Osteoblast (primary cell): ENCODE results near the gene RNASE11. TPM values are rescaled to one million over a fixed set of nuclear protein-coding genes. Genes with fewer than 3 reads are reported as not detected.
"Not testable (repeated sequence)": the region's sequence is repeated elsewhere in the genome, so short reads cannot be mapped to it uniquely, and the experiment has no call there.

ENCODE experiments used
- DNase-seq: peaks from one replicate; pipeline ENCODE4 v3.0.0; 2011; ENCODE audit warnings: low spot score, mixed read lengths; ENCODE audit not compliant: insufficient read length; ENCODE audit errors: missing footprints
- H2AFZ ChIP-seq: 2 replicates; pipeline ENCODE4 v1.6.0; 2011; ENCODE audit warnings: mild to moderate bottlenecking, low read length
- H3K27ac ChIP-seq: 2 replicates; pipeline ENCODE4 v1.5.1; 2011; ENCODE audit warnings: mild to moderate bottlenecking, low read depth, low read length, moderate library complexity
- H3K27me3 ChIP-seq: 2 replicates; pipeline ENCODE4 v1.6.0; 2012; ENCODE audit warnings: mild to moderate bottlenecking, control low read depth, inconsistent platforms, low read length, moderate library complexity; ENCODE audit not compliant: insufficient read depth
- H3K36me3 ChIP-seq: 2 replicates; pipeline ENCODE4 v1.5.1; 2011; ENCODE audit warnings: mild to moderate bottlenecking, low read length, control low read depth, moderate library complexity; ENCODE audit not compliant: insufficient read depth
- H3K4me1 ChIP-seq: 2 replicates; pipeline ENCODE4 v1.5.1; 2011; ENCODE audit warnings: mild to moderate bottlenecking, low read length, control low read depth, moderate library complexity; ENCODE audit not compliant: insufficient read depth
- H3K4me2 ChIP-seq: 2 replicates; pipeline ENCODE4 v1.6.0; 2011; ENCODE audit warnings: mild to moderate bottlenecking, low read length; ENCODE audit not compliant: insufficient read depth
- H3K4me3 ChIP-seq: fragments of 200-600 bp; sonication (generic); 3 replicates; pipeline ENCODE4 v1.5.1; 2012; ENCODE audit warnings: mild to moderate bottlenecking, low read length, inconsistent platforms; ENCODE audit not compliant: insufficient read depth
- H3K79me2 ChIP-seq: 2 replicates; pipeline ENCODE4 v1.6.0; 2012; ENCODE audit warnings: mild to moderate bottlenecking, low read length, control low read depth, inconsistent platforms; ENCODE audit not compliant: insufficient read depth
- H3K9me3 ChIP-seq: 2 replicates; pipeline ENCODE4 v1.5.1; 2011; ENCODE audit warnings: low read depth, low read length, control low read depth
- H4K20me1 ChIP-seq: 2 replicates; pipeline ENCODE4 v1.6.0; 2012; ENCODE audit warnings: mild to moderate bottlenecking, low read length, control low read depth; ENCODE audit not compliant: insufficient read depth
- total RNA-seq: library from RNA; depleted of rRNA; stranded (reverse); fragments of >200 nt; gene quantifications from 2 replicates; pipeline ENCODE4 v1.2.3, GENCODE V29; 2012
- TF ChIP-seq, protein P1 (sequence below): IDR thresholded peaks from 2 replicates; pipeline ENCODE4 v1.5.1; 2011; ENCODE audit warnings: mild to moderate bottlenecking, low read depth, low read length, moderate library complexity; ENCODE audit errors: extremely low read depth

RNASE11 gene
- total RNA-seq, 1 donor = not detected

DNA sequence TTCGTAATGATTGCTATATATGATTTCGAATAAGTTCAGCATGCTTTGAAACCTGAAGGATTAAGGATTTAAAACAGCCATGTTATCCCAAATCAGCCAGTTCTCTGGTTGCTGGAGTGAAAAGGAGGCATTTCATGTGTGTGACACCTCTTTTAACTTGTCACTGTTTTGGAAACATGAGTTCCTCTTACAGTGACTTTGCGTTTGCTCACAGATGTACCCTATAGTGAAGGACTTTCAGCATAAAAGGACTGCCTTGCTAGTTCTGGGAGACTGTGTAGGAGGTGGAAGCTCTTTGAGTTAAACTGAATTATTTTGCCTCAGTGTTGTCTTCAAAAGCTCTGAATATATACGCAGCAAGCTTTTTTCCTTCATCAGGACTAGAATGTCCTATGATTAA is 7.6 kb downstream of the RNASE11 start:
- H3K9me3 ChIP-seq = no peaks in the 10 kb centered on the region
- H4K20me1 ChIP-seq = no peaks in the 10 kb centered on the region
- TF ChIP-seq, protein P1, sequence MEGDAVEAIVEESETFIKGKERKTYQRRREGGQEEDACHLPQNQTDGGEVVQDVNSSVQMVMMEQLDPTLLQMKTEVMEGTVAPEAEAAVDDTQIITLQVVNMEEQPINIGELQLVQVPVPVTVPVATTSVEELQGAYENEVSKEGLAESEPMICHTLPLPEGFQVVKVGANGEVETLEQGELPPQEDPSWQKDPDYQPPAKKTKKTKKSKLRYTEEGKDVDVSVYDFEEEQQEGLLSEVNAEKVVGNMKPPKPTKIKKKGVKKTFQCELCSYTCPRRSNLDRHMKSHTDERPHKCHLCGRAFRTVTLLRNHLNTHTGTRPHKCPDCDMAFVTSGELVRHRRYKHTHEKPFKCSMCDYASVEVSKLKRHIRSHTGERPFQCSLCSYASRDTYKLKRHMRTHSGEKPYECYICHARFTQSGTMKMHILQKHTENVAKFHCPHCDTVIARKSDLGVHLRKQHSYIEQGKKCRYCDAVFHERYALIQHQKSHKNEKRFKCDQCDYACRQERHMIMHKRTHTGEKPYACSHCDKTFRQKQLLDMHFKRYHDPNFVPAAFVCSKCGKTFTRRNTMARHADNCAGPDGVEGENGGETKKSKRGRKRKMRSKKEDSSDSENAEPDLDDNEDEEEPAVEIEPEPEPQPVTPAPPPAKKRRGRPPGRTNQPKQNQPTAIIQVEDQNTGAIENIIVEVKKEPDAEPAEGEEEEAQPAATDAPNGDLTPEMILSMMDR = no peak
- no peak overlapping the region for H2AFZ ChIP-seq
- H3K27ac ChIP-seq = no peak overlapping the region
- no peaks in the 10 kb centered on the region for H3K79me2 ChIP-seq
- H3K4me1 ChIP-seq = no peaks in the 10 kb centered on the region
- H3K36me3 ChIP-seq = no peaks in the 10 kb centered on the region
- DNase-seq = no peak
- peaks cover 5% of the 10 kb centered on the region for H3K27me3 ChIP-seq
- H3K4me3 ChIP-seq = no peak overlapping the region
- H3K4me2 ChIP-seq = no peak overlapping the region

DNA sequence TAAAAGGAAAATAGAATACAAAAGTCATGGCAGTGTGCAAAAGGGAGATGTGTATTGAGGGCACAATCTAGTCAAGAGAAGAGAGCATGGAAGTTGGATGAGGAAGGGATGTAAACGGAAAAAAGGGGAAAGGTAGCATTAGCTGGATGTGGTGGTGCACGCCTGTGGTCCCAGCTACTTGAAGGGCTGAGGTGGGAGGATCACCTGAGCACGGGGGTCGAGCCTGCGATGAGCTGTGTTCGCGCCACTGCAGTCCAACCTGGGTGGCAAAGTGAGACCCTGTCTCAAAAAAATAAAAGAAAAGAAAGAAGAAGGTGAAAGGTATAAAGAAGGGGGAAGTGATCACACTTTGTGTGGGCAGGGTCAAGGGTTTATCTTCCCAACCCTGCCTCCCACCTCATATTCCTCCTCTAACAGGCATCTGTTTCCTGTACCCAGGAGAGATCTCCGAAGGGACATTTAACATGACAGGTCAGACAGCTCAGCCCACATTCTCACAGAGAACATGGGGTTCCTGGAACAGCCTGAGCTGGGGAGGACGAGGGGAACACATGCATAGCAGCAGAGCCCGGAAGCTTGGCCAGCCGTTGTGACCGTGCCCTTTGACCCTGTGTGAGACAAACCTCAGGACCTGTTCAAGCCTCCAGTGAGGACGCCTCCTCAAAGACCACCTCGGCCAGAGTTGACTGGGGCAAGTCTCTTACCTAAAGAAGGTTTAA is 8.9 kb downstream of the RNASE11 start:
- Histone ChIP-seq H3K4me2 (no peak overlapping the region), H2AFZ (no peak overlapping the region), H3K79me2 (no peaks in the 10 kb centered on the region), H3K4me1 (no peaks in the 10 kb centered on the region), H3K4me3 (no peak overlapping the region), H3K27ac (no peak overlapping the region), H3K36me3 (no peaks in the 10 kb centered on the region), H3K27me3 (no peaks in the 10 kb centered on the region), H3K9me3 (no peaks in the 10 kb centered on the region), H4K20me1 (no peaks in the 10 kb centered on the region)
- TF ChIP-seq, protein P1 = no peak
- DNase-seq = no peak

DNA sequence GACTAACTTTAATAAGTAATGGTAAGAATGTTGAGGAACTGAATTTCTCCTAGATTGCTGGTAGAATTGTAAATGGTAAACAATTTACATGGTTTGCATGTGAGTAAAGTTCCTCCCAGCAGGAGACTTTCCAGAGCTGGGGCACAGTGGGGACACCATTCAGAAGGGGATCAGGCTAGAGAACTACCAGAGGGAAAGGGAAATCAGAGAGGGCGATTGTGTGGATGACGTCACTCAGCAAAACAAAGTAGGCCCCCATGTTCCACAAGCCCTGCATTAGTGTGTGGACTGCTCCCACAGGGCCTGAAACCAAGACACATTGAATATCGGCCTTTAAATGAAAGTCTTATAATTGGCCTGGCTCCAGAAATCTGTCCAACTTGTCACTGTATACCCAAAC is 9.5 kb downstream of the RNASE11 start:
- Histone ChIP-seq H2AFZ (no peak overlapping the region), H3K4me2 (no peak overlapping the region), H3K36me3 (no peaks in the 10 kb centered on the region), H4K20me1 (no peaks in the 10 kb centered on the region), H3K27me3 (no peaks in the 10 kb centered on the region), H3K4me3 (no peak overlapping the region), H3K4me1 (no peaks in the 10 kb centered on the region), H3K9me3 (no peaks in the 10 kb centered on the region), H3K79me2 (no peaks in the 10 kb centered on the region), H3K27ac (no peak overlapping the region)
- TF ChIP-seq, protein P1 = no peak
- no peak for DNase-seq

DNA sequence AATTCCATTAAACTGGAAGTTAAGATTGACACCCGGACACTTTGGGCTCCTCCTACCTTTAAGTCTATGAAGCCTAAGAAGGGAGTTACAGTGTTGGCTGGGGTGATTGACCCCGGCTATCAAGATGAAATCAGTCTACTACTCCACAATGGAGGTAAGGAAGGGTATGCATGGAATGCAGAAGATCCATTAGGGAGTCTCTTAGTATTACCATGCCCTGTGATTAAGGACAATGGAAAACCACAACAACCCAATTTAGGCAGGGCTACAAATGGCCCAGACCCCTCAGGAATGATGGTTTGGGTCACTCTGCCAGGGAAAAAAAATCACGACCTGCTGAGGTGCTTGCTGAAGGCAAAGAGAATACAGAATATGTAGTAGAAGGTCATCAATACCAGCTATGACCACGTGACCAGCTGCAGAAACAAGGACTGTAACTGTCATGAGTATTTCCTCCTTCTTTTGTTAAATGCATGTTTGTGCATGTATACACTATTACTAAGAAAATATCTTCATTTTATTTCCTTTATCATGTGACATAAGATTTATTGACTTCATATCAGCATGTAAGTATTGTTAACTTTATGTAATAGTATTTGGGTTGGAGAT is 15.3 kb downstream of the RNASE11 start:
- not testable (repeated sequence) for H3K27me3 ChIP-seq, H3K27ac ChIP-seq, H3K4me1 ChIP-seq, H3K79me2 ChIP-seq, H4K20me1 ChIP-seq, H3K4me2 ChIP-seq, H3K9me3 ChIP-seq, H2AFZ ChIP-seq, H3K36me3 ChIP-seq, DNase-seq, H3K4me3 ChIP-seq

DNA sequence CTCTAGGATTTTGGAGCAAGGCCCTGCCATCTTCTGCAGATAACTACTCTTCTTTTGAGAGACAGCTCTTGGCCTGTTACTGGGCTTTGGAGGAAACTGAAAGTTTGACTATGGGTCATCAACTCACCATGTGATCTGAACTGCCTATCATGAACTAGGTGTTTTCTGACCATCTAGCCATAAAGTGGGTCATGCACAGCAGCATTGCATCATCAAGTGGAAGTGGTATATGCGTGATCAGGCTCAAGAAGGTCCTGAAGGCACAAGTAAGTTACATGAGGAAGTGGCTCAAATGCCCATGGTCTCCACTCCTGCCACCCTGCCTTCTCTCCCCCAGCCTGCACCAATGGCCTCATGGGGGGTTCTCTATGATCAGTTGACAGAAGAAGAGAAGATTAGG is 17.1 kb downstream of the RNASE11 start:
- not testable (repeated sequence) for H3K4me2 ChIP-seq, H3K27me3 ChIP-seq, H2AFZ ChIP-seq, H4K20me1 ChIP-seq, H3K36me3 ChIP-seq, H3K27ac ChIP-seq, DNase-seq, H3K4me3 ChIP-seq, H3K9me3 ChIP-seq, H3K79me2 ChIP-seq, H3K4me1 ChIP-seq

DNA sequence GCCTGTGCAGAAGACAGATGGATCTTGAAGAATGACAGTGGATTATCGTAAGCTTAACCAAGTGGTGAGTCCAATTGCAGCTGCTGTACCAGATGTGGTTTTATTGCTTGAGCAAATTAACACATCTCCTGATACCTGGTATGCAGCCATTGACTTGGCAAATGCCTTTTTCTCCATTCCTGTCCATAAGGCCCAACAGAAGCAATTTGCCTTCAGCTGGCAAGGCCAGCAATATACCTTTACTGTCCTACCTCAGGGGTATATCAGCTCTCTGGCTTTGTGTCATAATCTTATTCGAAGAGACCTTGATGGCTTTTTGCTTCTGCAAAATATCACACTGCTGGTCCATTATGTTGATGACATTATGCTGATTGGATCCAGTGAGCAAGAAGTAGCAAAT is 17.9 kb downstream of the RNASE11 start:
- not testable (repeated sequence) for H3K4me3 ChIP-seq, H3K9me3 ChIP-seq, H3K27ac ChIP-seq, H3K79me2 ChIP-seq, DNase-seq, H3K36me3 ChIP-seq, H4K20me1 ChIP-seq, H3K4me2 ChIP-seq, H3K4me1 ChIP-seq, H3K27me3 ChIP-seq, H2AFZ ChIP-seq
